UCSD-AML1 (cell line): Measurements from ENCODE around the gene RPL36A.
A peak's percentile ranks its signal among the peaks of the same experiment; 100 is the strongest.

ENCODE experiments used
- DNase-seq: peaks from one replicate; lab custom pipeline; 2025; ENCODE audit not compliant: unreplicated experiment; lab: John Stamatoyannopoulos, UW

The RPL36A gene

GRCh38 chrX:101390664-101391525, at the start of gene RPL36A:
RPL36A (plus strand) TSS chrX:101391011; CDS start chrX:101391044, 33 bp downstream.
- peak; percentile 88 for DNase-seq

GRCh38 chrX:101347859-101348451, 42.9 kb upstream of the RPL36A start:
- DNase-seq, result no peak

- DNase-seq, result peak; percentile 78
These were observed 42.2 kb upstream of the RPL36A start, which contains the start of gene TIMM8A for GRCh38 chrX:101348452-101349192. TIMM8A (minus strand) TSS chrX:101348742; CDS start chrX:101348664, 78 bp downstream.

- no peak for DNase-seq
These were observed 41.6 kb upstream of the RPL36A start for GRCh38 chrX:101349193-101349562.

GRCh38 chrX:101357166-101357795, 33.5 kb upstream of the RPL36A start:
- DNase-seq, result no peak

GRCh38 chrX:101359966-101360365, 30.8 kb upstream of the RPL36A start:
- DNase-seq, result no peak

- DNase-seq, result no peak
These were observed 30.4 kb upstream of the RPL36A start for GRCh38 chrX:101360390-101360789.

- DNase-seq, result no peak
These were observed 28.7 kb upstream of the RPL36A start for GRCh38 chrX:101362116-101362515.

- DNase-seq, result no peak
These were observed 28.1 kb upstream of the RPL36A start for GRCh38 chrX:101362757-101363156.

- no peak for DNase-seq
These were observed 25.5 kb upstream of the RPL36A start for GRCh38 chrX:101365301-101365795.

GRCh38 chrX:101368800-101369199, 22.0 kb upstream of the RPL36A start:
- DNase-seq, result no peak

GRCh38 chrX:101369687-101370086, 21.1 kb upstream of the RPL36A start:
- DNase-seq, result no peak

GRCh38 chrX:101370888-101371504, 19.8 kb upstream of the RPL36A start:
- no peak for DNase-seq

- no peak for DNase-seq
These were observed 13.3 kb upstream of the RPL36A start for GRCh38 chrX:101377547-101377946.

GRCh38 chrX:101383679-101384205, 7.1 kb upstream of the RPL36A start:
- DNase-seq, result no peak

- no peak for DNase-seq
These were observed 5.7 kb upstream of the RPL36A start for GRCh38 chrX:101385026-101385684.

- DNase-seq, result peak; percentile 56
These were observed 4.8 kb upstream of the RPL36A start, which contains the start of gene BTK for GRCh38 chrX:101385795-101386541. BTK (minus strand) TSS chrX:101386191; CDS start chrX:101375284, 10,907 bp downstream.

GRCh38 chrX:101386542-101386885, 4.3 kb upstream of the RPL36A start:
- no peak for DNase-seq

GRCh38 chrX:101388604-101389003, 2.2 kb upstream of the RPL36A start:
- DNase-seq, result no peak
